EL (cell line): Measurements from ENCODE around the gene NCKAP5.

Experiments
- DNase-seq: peaks from one replicate; pipeline ENCODE4 v3.0.0-alpha.2; 2016

Gene NCKAP5

DNA sequence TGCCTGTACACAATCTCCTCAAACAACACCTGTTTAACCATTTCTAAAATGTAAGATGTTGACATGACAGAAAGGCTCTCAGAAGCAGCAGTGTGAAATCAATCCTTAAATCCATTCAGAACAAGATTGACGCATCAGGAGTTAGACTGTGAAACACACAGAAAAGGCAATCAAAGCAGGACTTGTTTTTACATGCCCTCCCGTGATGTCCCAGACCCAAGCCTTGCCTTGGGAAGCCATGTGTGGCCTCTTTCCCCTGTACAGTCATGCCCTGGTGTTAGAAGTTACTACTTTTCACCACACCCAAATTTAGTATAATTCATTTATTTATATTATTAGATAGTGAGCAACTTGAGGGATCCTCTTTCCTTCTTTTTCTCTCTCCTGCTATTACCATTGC lies 115.7 kb downstream of the NCKAP5 start:
- no peak for DNase-seq

- no peak for DNase-seq
Measured at GRCh38 chr2:133452146-133452545, 116.1 kb downstream of the NCKAP5 start.

DNA sequence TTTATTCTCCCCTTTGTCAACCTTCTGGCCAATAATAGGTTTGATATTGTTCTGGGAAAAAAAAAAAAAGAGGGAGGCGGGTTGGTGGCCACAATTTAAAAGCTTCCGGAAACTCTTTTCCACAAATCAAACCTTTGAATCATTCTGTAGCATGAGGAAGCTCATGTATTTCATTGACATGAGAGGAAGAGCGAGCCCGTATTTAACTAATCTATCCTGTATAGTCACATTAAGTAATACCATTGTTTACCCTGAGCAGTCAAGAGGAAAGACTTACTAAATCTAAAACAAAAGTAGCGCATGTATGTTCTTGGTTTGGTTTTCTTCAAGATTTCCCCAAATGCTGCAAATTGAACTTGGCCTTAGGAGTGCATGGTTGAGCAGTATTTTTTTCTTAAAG lies 120.1 kb downstream of the NCKAP5 start:
- no peak for DNase-seq

GRCh38 chr2:133447303-133447702 lies 121.0 kb downstream of the NCKAP5 start:
- no peak for DNase-seq

DNA sequence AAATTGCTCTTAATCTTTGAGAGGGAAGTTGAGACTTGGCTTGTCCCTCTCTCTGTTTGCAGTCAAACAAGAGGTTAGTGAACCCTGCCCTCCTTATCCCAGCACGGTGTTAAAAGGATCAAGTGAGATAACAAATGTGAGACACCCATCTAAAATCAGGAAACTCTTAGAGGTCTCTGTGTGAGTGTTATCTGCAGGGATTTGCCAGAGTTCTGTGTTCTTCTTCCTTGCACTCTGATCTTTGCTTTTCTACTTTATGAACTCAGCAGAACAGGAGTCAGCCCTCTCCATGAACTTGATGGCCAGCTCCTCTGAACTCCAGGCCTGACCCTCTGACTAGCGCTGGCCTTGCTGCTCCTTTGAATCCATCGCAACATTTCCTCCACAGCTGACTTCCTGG lies 123.8 kb downstream of the NCKAP5 start:
- DNase-seq, result no peak

DNA sequence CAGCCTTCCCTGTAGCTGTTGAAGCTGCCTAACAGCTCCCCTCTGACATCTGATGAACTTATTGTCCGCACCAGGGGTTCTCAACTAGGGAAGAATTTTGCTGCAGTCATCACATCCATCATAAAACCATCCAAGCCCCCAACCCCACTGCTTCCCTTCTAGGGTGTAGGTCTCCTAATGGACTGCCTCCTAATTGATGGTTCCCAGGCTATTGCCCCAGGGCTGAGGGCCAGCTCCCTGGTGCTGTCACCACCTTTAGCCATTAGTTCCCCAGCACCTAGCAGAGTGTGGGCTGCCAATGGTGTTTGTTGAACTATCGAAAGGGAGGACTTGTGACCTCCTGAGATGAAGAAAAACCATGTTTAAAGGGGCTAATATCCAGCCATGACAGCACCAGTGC lies 125.9 kb downstream of the NCKAP5 start:
- DNase-seq, result no peak

DNA sequence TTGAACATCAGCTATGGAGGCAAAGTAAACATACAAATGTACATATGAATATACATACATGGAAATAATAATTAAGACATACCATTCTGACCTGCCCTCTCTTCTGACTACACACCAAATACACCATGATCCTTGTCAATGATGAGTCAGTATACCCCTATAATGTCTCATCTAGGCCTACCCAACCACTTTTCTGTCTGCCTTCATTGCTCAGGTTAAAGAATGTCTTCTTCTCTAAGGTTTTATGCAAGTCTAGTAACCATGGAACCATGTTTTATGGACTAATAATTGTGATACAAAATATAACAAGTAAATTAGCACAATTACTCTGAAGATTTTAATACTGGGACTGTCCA lies 128.7 kb downstream of the NCKAP5 start:
- no peak for DNase-seq

GRCh38 chr2:133438848-133439564 lies 129.3 kb downstream of the NCKAP5 start:
- DNase-seq, result no peak

DNA sequence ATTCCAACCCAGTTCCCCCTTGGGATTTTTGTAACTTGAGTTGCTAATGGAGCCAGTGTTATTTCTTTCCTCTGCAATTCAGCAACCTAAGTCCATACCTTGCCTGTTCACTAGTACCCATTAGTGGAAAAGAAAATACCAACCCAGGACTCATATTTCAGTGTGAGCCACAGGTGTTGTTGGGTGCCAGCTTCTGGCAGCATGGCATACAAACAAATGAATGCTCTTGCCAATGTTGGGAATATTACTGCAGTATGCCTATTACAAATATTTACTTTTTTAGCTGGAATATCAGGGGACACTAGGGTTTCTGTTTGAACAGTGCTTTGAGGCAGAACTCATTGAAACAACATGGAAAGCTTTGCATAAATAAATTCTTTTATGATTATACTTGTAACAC lies 130.2 kb downstream of the NCKAP5 start:
- DNase-seq, result no peak

- DNase-seq, result no peak
Measured at GRCh38 chr2:133437492-133437891, 130.8 kb downstream of the NCKAP5 start.

GRCh38 chr2:133434959-133435668 lies 133.1 kb downstream of the NCKAP5 start:
- DNase-seq, result peak; percentile 64

GRCh38 chr2:133433455-133434451 lies 134.5 kb downstream of the NCKAP5 start:
- DNase-seq, result peak; percentile 11

DNA sequence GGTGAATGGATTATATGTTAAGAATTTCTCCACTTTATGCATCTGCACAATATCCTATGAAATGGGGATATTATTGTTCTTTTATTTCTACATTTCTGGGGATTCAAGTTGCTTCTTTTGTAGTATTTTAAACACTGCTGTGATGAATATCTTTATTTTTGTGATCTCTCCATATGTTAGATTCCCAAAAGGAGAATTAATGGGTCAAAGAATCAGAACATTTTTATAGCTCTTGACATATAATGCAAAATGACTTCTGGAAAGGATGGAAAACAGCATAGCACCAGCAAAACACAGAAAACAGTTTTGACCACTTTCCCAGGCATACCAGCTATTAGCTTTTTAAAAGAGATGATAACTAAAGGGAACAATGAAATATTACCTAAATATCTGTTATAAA lies 135.5 kb downstream of the NCKAP5 start:
- DNase-seq, result no peak

DNA sequence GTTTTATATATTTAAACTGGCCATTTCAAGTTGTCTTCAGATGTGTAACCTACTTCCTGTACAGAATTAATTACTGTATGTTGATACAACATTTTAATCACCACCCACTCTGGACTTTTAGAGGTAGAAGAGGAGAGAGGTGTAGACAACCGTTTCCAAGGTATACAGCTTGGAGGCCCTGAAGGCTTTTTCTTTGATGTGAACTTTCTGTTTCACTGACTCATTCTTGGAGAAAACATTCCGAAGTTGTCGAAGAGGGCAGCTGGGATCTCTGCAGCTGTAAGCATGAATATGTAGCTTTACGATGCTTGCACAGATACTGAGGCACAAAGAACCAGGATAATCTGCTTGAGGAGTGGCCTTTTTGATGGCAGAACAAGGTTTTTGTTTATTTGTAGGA lies 137.0 kb downstream of the NCKAP5 start:
- DNase-seq, result peak; percentile 12

GRCh38 chr2:133426791-133427190 lies 141.5 kb downstream of the NCKAP5 start:
- DNase-seq, result no peak

GRCh38 chr2:133425612-133426011 lies 142.7 kb downstream of the NCKAP5 start:
- DNase-seq, result no peak

- DNase-seq, result peak; percentile 25
Measured at GRCh38 chr2:133424876-133425275, 143.4 kb downstream of the NCKAP5 start.

DNA sequence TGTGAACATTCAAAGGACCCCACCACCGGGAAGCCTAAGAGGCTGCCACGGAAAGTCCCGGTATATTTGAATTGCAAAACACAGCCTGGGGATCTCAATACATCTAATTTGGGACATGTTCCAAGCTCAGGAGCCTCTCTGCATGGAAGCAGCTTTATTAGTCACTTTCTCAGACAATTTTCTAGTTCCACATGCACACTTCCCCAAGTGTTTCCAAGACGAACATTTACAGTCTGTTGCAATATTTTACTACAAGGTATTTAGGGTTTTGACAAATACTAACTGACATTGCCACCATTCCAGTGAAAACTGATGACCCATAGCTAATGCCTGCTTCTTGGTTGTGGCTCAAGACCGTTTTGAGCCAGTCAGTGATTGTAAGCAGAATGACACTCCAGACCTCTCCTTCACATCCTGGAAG lies 145.3 kb downstream of the NCKAP5 start:
- peak; percentile 51 for DNase-seq

GRCh38 chr2:133421516-133422324 lies 146.5 kb downstream of the NCKAP5 start:
- DNase-seq, result no peak

DNA sequence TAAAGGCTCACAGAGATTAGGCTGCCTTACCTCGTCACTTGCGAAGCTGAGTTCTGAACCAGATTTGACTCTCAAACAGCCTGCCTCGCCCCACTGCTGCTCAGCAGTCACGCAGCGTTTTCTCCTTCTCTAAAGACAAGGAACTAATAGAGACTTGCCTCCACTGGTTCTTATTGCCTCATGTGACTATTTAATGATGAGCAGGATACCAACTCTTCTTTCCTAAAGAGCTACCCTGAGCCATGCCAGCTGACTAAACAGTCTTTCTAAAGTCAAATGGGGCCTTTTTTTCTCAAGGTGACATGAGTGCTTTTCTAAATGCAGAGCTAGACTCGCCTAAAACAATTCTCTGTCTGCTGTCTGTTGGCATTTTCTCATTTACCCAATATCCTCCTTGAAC lies 147.5 kb downstream of the NCKAP5 start:
- no peak for DNase-seq

- DNase-seq, result peak; percentile 8
Measured at GRCh38 chr2:133418671-133419070, 149.6 kb downstream of the NCKAP5 start.

DNA sequence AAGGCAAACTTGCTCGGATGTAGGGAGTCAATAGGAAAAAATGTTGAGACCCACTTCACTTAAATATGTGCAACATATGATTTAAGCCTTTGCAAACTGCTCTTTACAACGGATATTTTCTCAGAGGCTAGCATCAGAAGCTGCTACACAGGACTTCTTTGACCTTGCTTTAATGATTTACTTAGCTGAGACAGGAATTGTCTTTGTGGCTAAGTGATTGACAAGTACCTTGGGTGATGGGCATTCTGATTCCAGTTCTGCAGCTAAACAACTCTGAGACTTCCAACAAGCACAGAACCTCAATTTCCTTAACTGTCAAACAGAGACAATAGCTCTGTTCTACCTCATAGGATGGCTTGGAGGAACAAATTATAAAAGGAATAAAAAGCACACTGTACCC lies 150.2 kb downstream of the NCKAP5 start:
- no peak for DNase-seq

DNA sequence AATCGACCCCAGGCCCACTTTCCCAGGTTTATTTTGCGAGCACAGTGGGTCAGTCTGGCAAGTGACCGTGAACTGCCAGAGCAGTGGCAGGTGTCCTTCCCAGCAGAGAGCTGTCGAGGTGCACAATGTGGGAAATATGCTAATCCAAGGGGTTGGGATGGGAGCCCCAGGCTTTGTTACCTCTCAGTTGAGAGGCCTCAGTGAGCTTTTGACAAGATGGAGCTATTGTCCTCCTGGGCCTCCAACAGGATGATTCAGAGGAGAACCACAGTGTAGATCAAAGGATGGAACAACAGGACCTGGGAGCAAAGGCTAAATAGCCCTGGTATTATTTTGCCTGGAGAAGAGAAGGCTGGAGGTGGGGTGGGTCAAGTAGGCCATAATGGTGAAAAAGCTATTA lies 150.8 kb downstream of the NCKAP5 start:
- no peak for DNase-seq
